Left ventricle myocardium superior (tissue), 1 donor: ENCODE data around the gene ZDHHC16. TPM values are rescaled to one million over a fixed set of nuclear protein-coding genes. Genes with fewer than 3 reads are reported as not detected.
"Not testable (repeated sequence)": the region's sequence is repeated elsewhere in the genome, so short reads cannot be mapped to it uniquely, and the experiment has no call there.

ENCODE experiments used
- ATAC-seq: fragments of 200-7000 bp; cut with Tn5 transposase; one replicate; pipeline ENCODE4 v1.9.1; 2020; ENCODE audit warnings: mild to moderate bottlenecking, moderate library complexity
- DNase-seq: peaks from one replicate; pipeline ENCODE4 v3.0.0-alpha.2; 2020
- intact Hi-C: fragments of 100-400 bp; cut with micrococcal nuclease; formaldehyde crosslinking; loops from one replicate; pipeline ENCODE4 v1.11.0; 2022
- total RNA-seq: library from RNA; stranded (reverse); fragmentation: NEBNext Ultra II Directional; extraction: Animal tissue kit (Norgen Biotek cat#: 25700); gene quantifications from one replicate; pipeline ENCODE4 v1.2.1, GENCODE V29; 2021
- donor health status: DM: no; HTN: yes; CAD: no; lungs with severe emphysema.

ZDHHC16 gene
- total RNA-seq, 1 donor from 2014 or later = 22.2 TPM

DNA sequence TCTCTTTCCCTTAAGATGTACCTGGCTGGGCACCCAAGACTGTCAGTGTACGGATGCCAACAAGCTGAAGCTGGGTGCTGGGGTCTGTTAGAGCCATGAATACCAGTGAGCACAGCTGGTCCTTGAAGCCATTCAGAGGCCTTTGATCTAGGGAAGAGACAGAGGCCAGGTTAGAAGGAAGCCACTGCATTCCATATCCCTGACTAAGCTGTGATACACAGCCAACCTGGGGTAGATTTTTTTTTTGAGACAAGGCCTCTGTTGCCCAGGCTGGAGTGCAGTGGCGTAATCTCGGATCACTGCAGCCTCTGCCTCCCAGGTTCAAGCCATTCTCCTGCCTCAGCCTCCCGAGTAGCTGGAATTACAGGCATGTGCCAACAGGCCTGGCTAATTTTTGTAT, 20.8 kb downstream of the ZDHHC16 start:
- DNase-seq (no peak), ATAC-seq (no peak)
- intact Hi-C loops = no loop called here

DNA sequence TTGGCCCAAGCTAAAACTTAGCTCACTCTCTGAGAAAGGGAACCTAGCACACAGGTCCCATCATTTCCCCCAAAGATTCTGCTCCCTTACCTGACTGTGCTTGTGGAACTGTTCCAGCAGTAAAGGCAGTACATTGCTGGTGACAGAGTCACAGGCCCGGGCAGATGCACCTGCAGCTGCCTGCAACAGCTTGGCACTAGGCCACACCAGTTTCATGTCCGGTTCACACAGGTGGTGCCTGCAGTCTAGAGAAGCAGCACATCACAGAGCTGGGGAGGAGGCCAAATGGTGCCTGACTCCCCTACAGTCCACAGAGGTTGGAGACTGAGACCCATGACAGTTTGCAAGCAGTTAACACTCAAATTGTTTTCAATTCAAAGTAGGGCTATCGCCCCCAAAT, 22.2 kb downstream of the ZDHHC16 start:
- DNase-seq (no peak), ATAC-seq (no peak)
- intact Hi-C loops = no loop called here

DNA sequence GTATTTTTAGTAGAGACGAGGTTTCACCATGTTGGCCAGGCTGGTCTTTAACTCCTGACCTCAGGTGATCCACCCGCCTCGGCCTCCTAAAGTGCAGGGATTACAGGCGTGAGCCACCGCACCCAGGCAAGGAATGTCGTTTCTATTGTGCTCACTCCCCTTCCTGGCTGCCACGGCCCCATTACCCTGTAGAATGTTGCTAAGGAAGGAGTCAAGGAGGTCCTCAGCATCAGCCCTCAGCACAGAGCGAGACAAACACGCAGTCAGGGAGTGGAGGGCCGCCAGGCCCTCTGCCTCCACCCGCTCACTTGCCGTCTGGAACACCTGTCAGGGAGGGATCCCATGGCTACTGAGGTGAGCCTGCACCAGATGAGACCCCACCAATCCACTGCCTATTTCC, 22.8 kb downstream of the ZDHHC16 start:
- ATAC-seq, intact Hi-C loops, DNase-seq: not testable (repeated sequence)

DNA sequence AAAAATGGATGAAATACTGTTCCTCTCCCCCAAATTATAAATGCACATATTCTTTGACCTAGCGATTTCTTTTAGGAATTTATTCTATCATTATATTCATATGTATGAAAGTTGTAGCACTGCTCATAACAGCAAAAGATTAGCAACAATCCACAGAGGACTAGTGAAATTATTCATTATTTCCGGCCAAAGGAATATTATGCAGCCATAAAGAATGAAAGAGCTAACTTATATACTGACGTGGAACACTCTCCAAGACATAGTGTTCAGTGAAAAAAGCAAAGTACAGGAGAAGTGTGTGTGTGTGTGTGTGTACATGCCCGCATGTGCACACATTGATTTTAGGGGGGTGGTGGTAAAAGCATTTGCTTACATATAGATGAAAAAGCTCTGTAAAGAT, 28.9 kb downstream of the ZDHHC16 start:
- no peak for DNase-seq
- no peak for ATAC-seq
- intact Hi-C loops = no loop called here

DNA sequence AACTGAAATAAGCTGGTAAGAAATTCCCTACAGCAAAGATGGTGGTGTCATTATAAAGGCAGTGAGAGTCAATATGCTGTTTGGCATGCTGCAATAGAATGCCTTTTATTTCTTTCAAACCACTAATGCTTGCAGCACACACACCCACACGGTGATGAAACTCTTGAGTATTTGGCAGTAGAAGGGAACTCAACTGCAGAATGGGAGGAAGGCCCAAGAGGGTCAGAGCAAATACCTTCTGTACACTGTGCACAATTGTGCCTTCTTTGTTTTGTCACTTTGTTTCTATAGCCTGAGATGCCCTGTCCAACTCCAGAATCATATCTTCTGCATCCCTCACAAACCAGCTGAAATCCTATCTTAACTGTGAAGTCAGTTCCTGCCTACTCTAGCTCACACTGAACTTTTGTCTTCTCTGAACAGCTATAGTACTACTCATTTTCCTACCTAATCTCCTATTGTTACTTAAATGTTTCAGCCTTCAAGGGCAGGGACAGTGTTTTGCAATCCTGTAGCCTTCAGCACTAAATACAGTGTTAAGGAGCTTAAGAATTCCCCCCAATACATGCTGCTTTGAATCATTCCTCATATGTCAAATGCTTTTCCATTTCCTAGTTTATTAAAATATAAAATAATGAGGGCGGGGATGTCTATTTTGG, 30.1 kb downstream of the ZDHHC16 start:
- no peak for DNase-seq
- peak; percentile 74 for ATAC-seq

DNA sequence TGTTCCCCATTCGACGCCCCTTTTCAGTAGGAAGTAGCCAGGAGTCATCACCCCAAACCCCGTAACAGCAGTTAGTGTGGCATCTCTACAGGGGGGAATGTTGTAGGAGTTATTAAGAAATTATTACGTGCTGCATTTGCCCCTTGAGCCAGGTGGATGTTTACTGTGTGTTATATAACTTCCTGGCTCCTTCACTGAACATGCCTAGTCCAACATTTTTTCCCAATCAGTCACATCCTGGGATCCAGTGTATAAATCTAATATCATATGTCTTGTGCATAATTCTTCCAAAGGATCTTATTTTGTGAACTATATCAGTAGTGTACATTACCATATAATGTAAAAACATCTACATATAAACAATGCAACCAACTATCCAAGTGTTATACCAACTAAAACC, 33.4 kb downstream of the ZDHHC16 start:
- ATAC-seq, DNase-seq, intact Hi-C loops: not testable (repeated sequence)

More for the DNA sequence above, 30.1 kb downstream of the ZDHHC16 start:
- intact Hi-C loops = no loop called here

DNA sequence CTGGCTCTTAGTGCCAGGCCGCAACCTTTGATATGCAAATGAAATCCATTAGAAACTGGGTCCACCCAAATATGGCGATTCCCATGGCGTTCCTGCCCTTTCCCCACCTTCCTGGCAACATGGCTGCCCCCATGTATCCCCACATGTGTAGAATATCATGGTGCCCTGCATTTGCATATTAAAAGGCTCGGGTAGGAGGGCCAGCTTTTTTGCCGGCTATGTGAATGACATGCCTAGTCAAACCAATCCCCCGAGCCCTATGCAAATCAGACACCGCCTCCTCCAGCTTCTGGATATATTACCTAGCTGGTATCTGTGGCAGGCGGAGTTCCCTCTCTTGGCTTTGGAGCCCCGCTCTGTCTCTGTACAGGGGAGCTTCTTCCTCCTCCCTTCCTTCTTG, 34.0 kb downstream of the ZDHHC16 start:
- no peak for ATAC-seq
- DNase-seq = no peak
- intact Hi-C loops = no loop called here

DNA sequence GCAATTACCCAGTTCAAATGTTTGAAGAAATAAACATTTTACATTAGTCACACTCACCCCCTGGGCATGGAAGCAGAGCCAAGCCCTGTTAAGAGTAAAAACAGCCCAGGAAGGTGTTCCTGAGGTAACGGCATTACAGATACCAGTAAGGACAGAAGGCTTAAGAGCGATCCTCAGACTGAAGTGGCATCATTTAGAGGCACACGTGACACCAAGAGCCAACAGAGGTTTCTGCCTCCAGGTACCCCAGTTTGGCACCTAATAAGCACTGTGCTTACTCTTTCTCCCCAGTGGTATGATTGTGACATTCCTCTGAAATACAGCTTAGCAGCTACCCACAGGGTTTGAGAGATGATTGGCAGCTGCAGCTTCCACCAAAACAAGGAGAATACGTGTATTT, 35.1 kb downstream of the ZDHHC16 start:
- ATAC-seq (no peak), DNase-seq (no peak)
- intact Hi-C loops = no loop called here

DNA sequence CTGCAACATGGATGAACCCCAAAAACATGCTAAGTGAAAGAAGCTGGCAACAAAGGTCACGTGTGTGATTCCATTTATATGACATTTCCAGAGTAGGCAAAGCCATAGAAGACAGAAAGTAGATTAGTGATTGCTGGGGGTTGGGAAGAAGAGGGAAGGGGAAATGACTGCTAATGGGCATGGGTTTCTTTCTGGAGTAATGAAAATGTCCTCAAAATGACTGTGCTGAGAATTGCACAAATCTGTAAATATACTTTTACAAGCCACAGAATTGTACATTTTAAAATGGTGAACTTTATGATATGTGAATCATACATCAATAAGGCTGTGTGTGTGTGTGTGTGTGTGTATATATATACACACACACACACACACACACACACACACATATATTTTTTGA, 36.4 kb downstream of the ZDHHC16 start:
- DNase-seq (no peak), ATAC-seq (no peak)
- intact Hi-C loops = no loop called here

DNA sequence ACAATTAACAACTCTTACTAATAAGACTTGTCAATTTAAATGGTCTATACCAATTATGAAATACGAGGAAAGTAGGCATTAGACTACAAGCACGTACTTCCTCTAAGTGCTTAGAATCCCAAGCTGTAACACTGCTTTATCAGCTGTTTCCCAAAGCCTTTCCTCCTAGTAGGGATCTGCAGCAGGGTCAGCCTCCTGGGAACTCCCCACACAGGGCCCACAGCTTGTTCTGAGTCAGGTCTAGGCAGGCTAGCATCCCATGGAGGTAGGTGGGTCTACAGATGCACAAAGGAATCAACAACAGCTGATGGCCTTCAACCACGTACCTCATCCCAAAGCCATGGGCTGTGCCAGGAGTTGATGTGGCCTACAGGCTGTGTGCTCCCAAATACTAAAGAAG, 37.5 kb downstream of the ZDHHC16 start:
- peak; percentile 37 for ATAC-seq

DNA sequence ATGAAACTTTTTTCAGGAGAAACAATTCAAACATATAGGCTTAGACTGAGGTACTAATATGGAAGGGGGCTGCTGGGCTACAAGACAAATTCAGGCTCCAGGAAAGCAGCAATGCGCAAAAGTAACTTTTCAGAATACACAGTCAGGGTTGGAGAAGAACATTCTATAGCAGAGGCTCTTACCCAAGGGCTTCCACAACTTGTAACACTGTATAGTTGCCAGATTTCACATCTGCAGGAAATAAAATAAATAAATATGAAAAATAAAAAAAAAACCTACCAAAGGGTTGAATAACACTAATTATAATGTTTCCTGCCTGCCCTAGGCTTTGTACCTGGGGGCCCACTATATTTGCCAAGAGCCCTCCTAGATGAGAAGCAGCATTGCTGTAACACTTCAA, 37.9 kb downstream of the ZDHHC16 start:
- intact Hi-C loops = no loop called here
- DNase-seq (no peak), ATAC-seq (no peak)

More for the DNA sequence above, 37.5 kb downstream of the ZDHHC16 start:
- DNase-seq = no peak
- intact Hi-C loops = no loop called here

DNA sequence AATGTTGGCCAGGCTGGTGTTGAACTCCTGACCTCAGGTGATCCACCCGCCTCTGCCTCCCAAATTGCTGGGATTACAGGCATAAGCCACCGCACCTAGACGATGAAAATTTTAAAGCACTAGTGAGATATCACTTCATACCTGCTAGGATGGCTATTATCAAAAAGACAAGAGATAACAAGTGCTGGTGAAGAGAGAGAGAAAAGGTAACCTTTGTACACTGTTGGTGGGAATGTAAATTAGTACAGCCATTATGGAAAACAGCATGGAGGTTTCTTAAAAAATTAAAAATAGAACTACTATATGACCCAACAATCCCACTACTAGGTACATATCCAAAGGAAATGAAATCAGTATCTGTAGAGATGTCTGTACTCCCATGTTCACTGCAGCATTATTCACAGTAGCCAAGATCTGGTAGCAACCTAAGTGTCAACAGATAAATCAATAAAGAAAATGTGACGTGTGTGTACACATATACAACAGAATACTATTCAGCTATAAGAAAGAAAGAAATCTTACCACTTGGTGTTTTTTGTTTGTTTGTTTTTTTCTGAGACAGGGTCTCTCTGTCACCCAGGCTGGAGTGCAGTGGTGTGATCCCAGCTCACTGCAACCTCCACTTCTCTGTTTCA, 39.8 kb downstream of the ZDHHC16 start:
- DNase-seq (no peak), ATAC-seq (no peak)
- intact Hi-C loops = no loop called here

DNA sequence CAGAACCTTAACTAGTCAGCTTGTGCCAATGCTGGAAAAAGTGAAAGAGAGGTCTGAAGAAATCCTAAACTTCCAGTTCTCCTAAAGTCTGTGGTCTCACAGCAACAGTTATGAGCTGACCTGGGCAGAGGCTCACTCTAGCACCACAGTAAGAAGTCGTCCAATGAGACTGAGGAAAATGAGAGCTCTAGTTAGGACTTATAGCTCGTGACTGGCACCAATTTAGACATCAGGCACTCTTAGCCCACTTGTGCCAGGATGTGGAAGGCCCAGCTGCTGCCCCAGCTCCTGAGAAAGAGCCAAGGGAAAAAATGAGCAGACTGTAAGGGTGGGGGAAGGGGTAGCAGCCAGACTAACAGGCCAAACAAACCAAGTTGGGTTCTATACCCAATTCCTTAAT, 44.6 kb downstream of the ZDHHC16 start:
- ATAC-seq = peak; percentile 92
- DNase-seq = peak; percentile 44
- intact Hi-C loops = no loop called here

DNA sequence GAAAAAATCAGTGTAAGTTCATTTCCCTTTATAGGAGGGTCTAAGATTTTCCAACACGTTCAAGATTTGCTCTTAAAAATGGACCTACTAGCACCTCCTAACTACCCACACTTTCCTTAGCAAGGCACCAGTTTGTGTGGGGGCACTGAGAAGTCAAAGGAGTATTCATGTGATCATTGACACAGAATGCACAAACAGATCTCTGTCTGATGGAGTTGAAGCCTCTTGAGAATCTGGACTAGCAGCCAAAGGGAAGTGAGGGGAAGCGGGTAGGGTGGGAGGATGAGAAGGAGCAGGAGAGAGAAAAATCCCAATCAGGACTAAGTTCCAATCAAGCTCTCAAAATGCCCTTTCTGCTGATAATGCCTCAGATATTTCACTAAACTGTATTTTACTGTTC, 48.2 kb downstream of the ZDHHC16 start:
- intact Hi-C loops = no loop called here
- no peak for ATAC-seq
- DNase-seq = no peak

DNA sequence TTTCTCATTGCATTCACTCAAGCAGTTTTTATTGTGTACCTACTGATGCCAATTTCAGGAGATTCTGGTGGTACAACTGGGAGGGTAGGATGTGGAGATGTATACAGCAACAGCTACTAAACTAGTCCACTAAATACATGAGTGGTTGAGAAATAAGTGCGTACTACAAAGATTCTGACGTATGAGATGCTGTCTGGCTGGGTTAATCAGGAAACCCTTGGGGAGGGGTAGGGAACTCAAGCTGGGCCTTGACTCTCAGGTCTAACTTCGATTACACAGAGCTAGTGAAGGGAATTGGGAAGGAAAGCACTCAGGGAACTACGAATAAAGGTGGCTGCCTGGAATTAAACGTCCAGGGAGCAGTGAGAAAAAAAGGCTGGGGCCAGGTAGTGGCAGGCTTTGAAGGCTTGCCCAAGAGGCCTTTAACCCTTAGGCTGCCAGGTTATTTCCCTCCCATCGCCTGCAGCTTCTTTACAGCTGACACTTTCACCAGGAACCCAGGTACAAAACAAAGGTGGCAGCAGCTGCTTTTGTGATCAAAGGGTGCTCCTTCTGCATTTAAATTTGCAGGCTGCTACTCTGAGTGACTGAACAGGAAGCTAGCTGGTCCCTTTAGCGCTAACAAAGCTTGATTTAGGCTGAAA, 49.0 kb downstream of the ZDHHC16 start:
- intact Hi-C loops = no loop called here
- no peak for ATAC-seq
- DNase-seq = no peak

DNA sequence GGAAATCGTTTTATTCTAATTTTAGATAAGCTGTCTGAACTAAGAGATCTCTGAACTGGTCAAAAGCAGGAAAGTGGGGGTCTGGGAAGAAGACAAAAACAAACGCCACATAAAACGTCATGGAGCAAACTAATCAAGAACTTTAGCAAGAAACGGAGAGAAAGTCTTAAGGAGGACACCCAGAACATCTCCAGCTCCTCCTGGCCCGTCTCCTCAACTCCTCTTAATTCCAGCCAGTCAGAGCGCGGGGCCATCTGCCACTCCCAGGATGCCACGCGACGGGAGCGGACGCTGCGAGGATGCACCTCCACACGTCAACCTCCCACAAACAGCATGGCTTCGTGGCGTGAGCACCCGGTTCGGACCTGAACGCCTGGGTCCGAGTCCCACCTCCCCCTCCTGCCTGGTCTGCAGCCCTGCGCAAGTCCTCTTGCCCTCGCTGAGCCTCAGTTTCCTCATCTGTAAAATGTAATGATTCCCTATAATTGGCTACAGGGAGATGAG, 51.6 kb downstream of the ZDHHC16 start:
- DNase-seq (peak; percentile 88), ATAC-seq (peak; percentile 56)
- intact Hi-C loops = no loop called here

DNA sequence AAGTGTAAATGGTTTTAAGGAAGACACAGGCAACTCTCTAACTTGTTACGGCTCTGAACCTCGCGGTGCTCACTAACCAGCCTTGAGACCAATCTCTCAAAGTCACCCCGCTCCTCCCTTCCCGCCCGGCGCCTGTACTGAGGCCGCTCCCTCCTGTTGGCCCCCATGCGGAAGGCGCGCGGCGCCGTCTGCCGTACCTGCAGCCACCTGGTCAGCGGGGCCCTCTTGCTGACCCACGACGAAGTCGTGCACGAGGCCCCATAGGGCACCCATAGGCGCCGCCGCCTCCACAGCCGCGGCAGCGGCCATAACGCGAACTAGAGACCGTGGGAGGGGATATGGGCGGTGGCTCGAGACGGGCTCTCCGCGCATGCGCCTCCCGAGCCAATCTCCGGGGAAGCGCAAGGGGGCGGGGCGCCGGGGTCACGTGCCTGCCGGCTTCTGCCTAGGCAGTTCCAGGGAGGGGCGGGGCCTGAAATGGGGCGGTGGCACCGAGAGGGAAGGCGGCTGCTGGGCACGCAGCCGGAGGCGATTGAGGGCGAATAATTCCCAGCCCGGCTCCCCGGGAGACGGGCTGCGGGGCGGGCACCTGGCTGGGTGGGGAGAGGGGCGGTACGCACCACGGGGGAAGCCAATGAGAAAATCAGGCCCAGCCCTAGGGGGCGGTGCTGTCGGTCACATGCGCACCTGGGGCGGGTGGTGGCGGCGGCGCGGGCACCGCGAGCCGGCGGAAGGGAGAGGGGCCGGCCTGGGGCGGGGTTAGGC, 52.3 kb downstream of the ZDHHC16 start, which contains the start of gene MMS19:
TSS of gene MMS19 (minus strand) at position 347 of the 765 bp plus-strand sequence. CDS start at position 309, 38 bp downstream.
- DNase-seq (peak; percentile 100), ATAC-seq (peak; percentile 92)
- intact Hi-C loops = no loop called here

DNA sequence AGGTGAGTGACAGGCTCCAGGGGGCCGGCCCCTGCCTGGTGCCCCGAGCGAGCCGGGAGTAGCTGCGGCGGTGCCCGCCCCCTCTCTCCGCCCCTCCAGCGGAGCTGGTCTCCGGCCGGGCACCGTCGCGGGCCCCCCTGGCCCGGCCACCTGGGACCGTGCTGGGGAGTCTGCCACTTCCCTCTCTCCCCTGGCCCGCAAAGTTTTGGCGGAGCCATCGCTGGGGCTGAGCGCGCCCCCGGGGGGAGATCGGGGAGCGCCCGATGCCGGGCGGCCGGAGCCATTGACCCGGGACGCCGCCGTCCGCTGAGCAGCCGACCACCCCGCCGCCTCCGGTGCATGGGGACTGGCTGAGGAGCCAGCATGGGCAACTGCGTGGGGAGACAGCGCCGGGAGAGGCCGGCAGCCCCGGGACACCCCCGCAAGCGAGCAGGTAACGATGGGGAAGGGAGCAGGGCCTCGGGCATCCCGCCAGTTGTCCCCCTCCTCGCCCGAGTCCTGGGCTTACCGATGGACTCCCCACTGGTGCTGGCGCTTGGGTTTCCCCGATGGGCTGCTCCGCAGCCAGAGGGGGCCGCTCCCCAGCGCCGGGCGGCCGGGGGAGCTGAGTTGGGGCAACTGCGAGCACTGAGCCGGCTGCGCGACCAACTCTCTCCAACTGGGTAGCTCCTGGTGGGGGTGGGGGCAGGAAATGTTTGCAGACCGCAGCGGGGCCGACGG, 53.0 kb downstream of the ZDHHC16 start, which contains the start of gene UBTD1:
TSS of gene UBTD1 (plus strand) at position 84 of the 720 bp plus-strand sequence. CDS start at position 364, 280 bp downstream.
- ATAC-seq (peak; percentile 9), DNase-seq (peak; percentile 68)
- intact Hi-C loops = no loop called here
